GM12872 (cell line): ENCODE measurements around the gene ACTN1.

Experiments used
- CTCF ChIP-seq: IDR thresholded peaks from 3 replicates; pipeline ENCODE4 v1.5.1; 2011; ENCODE audit warnings: low read depth, mild to moderate bottlenecking, low read length, moderate library complexity; ENCODE audit not compliant: insufficient read depth

ACTN1 gene

GRCh38 chr14:68905107-68905895 lies 73.8 kb downstream of the ACTN1 start:
- no peak for TF ChIP-seq CTCF

DNA sequence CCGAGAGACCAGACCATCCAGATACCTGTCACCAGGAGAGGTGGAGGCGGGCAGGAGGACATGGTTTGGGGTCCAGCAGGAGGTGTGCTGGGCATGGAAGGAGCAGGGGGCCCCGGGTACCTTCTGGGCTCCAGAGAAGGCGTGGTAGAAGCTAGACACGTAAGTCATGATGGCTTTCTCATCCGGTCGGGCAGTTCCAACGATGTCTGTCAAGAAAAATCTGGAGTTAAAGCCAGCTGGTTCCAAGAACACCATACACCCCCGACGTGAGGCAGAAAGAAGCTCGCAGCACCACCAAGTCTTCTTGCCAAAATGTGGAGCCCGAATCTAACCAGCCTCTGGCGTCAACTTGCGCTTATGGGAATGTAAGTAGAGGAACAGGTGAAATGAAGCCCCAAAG lies 76.7 kb downstream of the ACTN1 start:
- no peak for TF ChIP-seq CTCF

- TF ChIP-seq CTCF: no peak
These were observed 80.0 kb downstream of the ACTN1 start for GRCh38 chr14:68899033-68899603.

- TF ChIP-seq CTCF: no peak
These were observed 80.7 kb downstream of the ACTN1 start for GRCh38 chr14:68898248-68899032.

GRCh38 chr14:68897559-68898155 lies 81.4 kb downstream of the ACTN1 start:
- no peak for TF ChIP-seq CTCF

DNA sequence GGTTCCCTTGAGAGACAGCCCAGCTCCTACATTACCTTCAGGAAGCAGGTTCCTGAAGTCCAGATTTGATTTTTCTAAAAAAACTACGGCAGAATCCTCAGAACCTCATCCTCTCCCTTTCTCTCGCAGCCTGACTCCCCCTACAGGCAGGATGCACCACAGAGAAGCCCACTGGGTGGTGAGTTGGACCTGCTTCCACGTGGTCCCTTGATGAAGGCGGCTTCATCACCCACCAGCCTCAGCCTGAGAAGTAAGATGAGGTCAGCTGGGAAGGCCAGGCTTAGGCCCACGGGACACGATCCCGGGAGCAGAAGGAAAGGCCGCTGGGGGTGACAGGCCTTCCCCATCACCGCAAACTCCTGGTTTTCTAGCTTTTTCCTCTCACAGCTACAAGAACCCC lies 83.0 kb downstream of the ACTN1 start:
- TF ChIP-seq CTCF: peak; percentile 48
